DOHH2 (cell line): ENCODE data around the gene HOXC4.

Experiments used
- H3F3A ChIP-seq: fragments of 200-600 bp; sonication (generic), shearing (Covaris generic); 2 replicates; pipeline ENCODE4 v1.6.0; 2016; ENCODE audit warnings: antibody characterized with exemption, mild to moderate bottlenecking; ENCODE audit not compliant: control insufficient read depth, insufficient read depth
- H3K27ac ChIP-seq: fragments of 200-600 bp; sonication (generic); 2 replicates; pipeline ENCODE4 v1.5.1; 2014; ENCODE audit warnings: low read depth, mild to moderate bottlenecking, low read length, moderate library complexity
- H3K27me3 ChIP-seq: fragments of 200-600 bp; sonication (generic); 2 replicates; pipeline ENCODE4 v1.6.1; 2014; ENCODE audit warnings: mild to moderate bottlenecking, low read length, mixed read lengths; ENCODE audit not compliant: control insufficient read depth
- H3K36me3 ChIP-seq: fragments of 200-600 bp; sonication (generic); 2 replicates; pipeline ENCODE4 v1.6.1; 2014; ENCODE audit warnings: mild to moderate bottlenecking, low read length, moderate library complexity, mixed read lengths; ENCODE audit not compliant: control insufficient read depth
- H3K4me1 ChIP-seq: fragments of 200-600 bp; sonication (generic); 2 replicates; pipeline ENCODE4 v1.6.1; 2014; ENCODE audit warnings: mild to moderate bottlenecking, low read length, mixed read lengths; ENCODE audit not compliant: control insufficient read depth
- H3K4me2 ChIP-seq: fragments of 200-600 bp; sonication (generic); 2 replicates; pipeline ENCODE4 v1.6.0; 2014; ENCODE audit warnings: mild to moderate bottlenecking, low read length, moderate library complexity
- H3K4me3 ChIP-seq: fragments of 200-600 bp; sonication (generic); 2 replicates; pipeline ENCODE4 v1.5.1; 2014; ENCODE audit warnings: mild to moderate bottlenecking, low read length, mixed read lengths
- H3K79me2 ChIP-seq: fragments of 200-600 bp; sonication (generic); 2 replicates; pipeline ENCODE4 v1.6.1; 2014; ENCODE audit warnings: mild to moderate bottlenecking, low read length, mixed read lengths; ENCODE audit not compliant: control insufficient read depth
- H3K9me2 ChIP-seq: fragments of 200-600 bp; sonication (generic); replicated peaks from 2 replicates; pipeline ENCODE4 v1.6.1; 2014; ENCODE audit warnings: mild to moderate bottlenecking, low read length, mixed read lengths; ENCODE audit not compliant: control insufficient read depth
- H3K9me3 ChIP-seq: fragments of 200-600 bp; sonication (generic); 2 replicates; pipeline ENCODE4 v1.6.1; 2014; ENCODE audit warnings: antibody characterized with exemption, low read length, mixed read lengths; ENCODE audit not compliant: control insufficient read depth, insufficient read depth
- H4K20me1 ChIP-seq: fragments of 200-600 bp; sonication (generic); 2 replicates; pipeline ENCODE4 v1.6.0; 2014; ENCODE audit warnings: low read depth, mild to moderate bottlenecking, antibody characterized with exemption, low read length, moderate library complexity; ENCODE audit not compliant: control insufficient read depth, insufficient read depth
- EZH2phosphoT487 ChIP-seq: fragments of 200-600 bp; sonication (generic); IDR thresholded peaks from 2 replicates; pipeline ENCODE4 v1.6.1; 2017; ENCODE audit warnings: borderline replicate concordance, mild to moderate bottlenecking, antibody characterized with exemption, low read length, moderate library complexity, mixed read lengths
- TF ChIP-seq, protein P1 (sequence below): fragments of 200-600 bp; sonication (generic); IDR thresholded peaks from one replicate; pipeline ENCODE4 v1.5.1; 2014; ENCODE audit warnings: antibody characterized with exemption, mild to moderate bottlenecking, low read depth, low read length; ENCODE audit not compliant: poor library complexity, severe bottlenecking

Gene HOXC4

DNA sequence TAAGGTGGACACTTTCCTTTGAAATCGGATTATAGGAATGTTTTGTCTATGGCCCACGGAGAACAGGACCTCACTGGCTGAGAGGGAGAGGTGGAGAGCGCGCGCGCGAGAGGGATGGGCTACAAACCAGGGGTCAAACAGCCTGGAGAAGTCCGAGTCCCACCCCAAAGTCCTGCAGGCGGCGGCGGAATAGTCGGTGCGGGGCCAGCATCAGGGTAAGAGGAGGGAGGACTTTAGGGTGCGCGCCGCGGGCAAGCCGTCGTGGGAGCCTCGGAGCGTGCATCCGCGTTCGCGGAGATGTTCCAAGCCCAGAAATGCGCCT lies 48.1 kb upstream of the HOXC4 start:
- Histone ChIP-seq H3K36me3 (no peaks in the 10 kb centered on the region), H4K20me1 (no peaks in the 10 kb centered on the region), H3F3A (no peaks in the 10 kb centered on the region), H3K27ac (no peak overlapping the region), H3K9me2 (no peaks in the 10 kb centered on the region), H3K4me2 (peak overlapping the region; percentile 78), H3K9me3 (no peaks in the 10 kb centered on the region), H3K79me2 (no peaks in the 10 kb centered on the region), H3K4me3 (peak overlapping the region; percentile 61), H3K4me1 (peaks cover 20% of the 10 kb centered on the region), H3K27me3 (peaks cover 85% of the 10 kb centered on the region)
- peak; percentile 95; the same call in 1 of the 2 replicates for TF ChIP-seq EZH2phosphoT487
- TF ChIP-seq, protein P1, sequence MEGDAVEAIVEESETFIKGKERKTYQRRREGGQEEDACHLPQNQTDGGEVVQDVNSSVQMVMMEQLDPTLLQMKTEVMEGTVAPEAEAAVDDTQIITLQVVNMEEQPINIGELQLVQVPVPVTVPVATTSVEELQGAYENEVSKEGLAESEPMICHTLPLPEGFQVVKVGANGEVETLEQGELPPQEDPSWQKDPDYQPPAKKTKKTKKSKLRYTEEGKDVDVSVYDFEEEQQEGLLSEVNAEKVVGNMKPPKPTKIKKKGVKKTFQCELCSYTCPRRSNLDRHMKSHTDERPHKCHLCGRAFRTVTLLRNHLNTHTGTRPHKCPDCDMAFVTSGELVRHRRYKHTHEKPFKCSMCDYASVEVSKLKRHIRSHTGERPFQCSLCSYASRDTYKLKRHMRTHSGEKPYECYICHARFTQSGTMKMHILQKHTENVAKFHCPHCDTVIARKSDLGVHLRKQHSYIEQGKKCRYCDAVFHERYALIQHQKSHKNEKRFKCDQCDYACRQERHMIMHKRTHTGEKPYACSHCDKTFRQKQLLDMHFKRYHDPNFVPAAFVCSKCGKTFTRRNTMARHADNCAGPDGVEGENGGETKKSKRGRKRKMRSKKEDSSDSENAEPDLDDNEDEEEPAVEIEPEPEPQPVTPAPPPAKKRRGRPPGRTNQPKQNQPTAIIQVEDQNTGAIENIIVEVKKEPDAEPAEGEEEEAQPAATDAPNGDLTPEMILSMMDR: no peak

GRCh38 chr12:54005853-54006558 lies 47.6 kb upstream of the HOXC4 start:
- peaks cover 90% of the 10 kb centered on the region for H3K27me3 ChIP-seq
- H3K9me2 ChIP-seq: no peaks in the 10 kb centered on the region
- H3K9me3 ChIP-seq: no peaks in the 10 kb centered on the region
- H3F3A ChIP-seq: no peaks in the 10 kb centered on the region
- H3K79me2 ChIP-seq: no peaks in the 10 kb centered on the region
- H3K36me3 ChIP-seq: no peaks in the 10 kb centered on the region
- H3K4me2 ChIP-seq: peak overlapping the region; percentile 78
- peaks cover 22% of the 10 kb centered on the region for H3K4me1 ChIP-seq
- peak overlapping the region; percentile 61 for H3K4me3 ChIP-seq
- no peaks in the 10 kb centered on the region for H4K20me1 ChIP-seq
- 0 out of 2 replicates have a peak, but pooled peaks have one; percentile 43 for TF ChIP-seq EZH2phosphoT487
- TF ChIP-seq, protein P1: peak; percentile 96
- H3K27ac ChIP-seq: no peak overlapping the region

DNA sequence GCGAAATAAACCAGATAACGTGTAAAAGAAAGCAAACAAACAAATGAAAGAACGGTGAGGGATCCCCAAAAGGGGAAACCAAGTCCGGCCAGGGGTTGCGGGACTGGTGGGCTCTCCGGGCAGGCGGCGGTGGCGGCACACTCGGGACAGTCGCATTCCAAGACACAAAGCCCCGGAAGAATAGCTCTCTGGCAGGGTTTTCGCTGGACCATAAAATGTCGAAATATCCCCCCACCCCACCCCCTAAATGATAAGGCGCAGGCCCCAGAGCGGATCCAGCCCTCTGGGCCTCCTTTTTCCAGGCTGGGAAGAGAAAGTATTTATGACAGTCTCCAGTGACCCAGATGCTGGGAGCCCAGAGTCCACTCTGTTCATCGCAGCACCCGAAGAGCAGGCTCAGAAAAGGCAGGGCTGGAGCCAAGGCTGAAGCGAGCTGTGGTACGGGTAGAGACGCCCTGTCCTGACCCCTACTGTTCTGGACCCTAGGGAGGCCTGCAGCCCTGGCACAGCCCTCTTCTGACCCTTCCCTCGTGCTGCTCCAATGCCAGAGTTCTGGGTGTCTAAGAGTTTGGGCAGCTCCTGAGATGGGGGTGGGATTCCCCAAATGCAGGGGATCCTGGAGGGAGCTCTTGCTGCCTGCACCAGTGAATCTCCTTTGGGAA lies 46.9 kb upstream of the HOXC4 start:
- Histone ChIP-seq H3K4me1 (peaks cover 27% of the 10 kb centered on the region), H3K4me2 (peak overlapping the region; percentile 78), H3K27me3 (peaks cover 94% of the 10 kb centered on the region), H3K79me2 (no peaks in the 10 kb centered on the region), H3K9me2 (no peaks in the 10 kb centered on the region), H3K36me3 (no peaks in the 10 kb centered on the region), H3K4me3 (peak overlapping the region; percentile 61), H3K27ac (no peak overlapping the region), H3F3A (no peaks in the 10 kb centered on the region), H4K20me1 (no peaks in the 10 kb centered on the region), H3K9me3 (no peaks in the 10 kb centered on the region)
- no peak; the same call in none of the 2 replicates for TF ChIP-seq EZH2phosphoT487
- TF ChIP-seq, protein P1: no peak
